Measurements from ENCODE around the gene SLC17A7. TPM values are rescaled to one million over a fixed set of nuclear protein-coding genes. Genes with fewer than 3 reads are reported as not detected.

SLC17A7 gene
- total and polyA plus RNA-seq, 10 donors = 0.07 to 0.13 (median 0.10) TPM; not detected in 5

DNA sequence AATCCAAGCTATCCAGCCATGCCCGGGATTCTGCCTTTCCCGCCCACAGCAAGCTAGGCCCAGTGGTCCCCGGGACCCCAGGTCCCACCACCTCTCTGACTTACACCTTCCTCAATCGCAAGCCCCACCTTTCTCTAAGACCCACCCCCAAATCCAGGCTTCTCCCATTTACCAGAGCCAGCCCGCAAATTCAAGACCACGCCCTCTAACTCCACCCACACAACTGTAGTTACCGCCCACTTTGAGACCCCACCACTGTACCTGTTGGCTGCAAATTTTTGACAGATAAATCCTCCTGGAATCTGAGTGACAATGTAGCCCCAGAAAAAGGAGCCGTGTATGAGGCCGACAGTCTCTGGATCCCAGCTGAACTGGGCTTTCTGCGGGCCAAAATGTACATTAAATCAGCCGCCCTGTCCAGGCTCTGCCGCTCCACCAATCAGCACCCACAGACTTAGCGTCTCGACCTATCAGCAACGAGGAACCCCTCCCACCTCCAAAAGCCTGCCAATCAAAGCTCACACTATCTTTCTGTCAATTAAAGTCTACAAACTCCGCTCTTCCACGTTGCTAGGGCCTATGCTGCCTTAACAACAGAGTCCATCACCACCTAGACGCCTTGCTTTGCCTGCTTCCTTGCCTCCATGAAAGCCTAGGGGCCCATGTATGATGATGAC lies 6.3 kb downstream of the SLC17A7 start:
- TF ChIP-seq, protein P1, sequence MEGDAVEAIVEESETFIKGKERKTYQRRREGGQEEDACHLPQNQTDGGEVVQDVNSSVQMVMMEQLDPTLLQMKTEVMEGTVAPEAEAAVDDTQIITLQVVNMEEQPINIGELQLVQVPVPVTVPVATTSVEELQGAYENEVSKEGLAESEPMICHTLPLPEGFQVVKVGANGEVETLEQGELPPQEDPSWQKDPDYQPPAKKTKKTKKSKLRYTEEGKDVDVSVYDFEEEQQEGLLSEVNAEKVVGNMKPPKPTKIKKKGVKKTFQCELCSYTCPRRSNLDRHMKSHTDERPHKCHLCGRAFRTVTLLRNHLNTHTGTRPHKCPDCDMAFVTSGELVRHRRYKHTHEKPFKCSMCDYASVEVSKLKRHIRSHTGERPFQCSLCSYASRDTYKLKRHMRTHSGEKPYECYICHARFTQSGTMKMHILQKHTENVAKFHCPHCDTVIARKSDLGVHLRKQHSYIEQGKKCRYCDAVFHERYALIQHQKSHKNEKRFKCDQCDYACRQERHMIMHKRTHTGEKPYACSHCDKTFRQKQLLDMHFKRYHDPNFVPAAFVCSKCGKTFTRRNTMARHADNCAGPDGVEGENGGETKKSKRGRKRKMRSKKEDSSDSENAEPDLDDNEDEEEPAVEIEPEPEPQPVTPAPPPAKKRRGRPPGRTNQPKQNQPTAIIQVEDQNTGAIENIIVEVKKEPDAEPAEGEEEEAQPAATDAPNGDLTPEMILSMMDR (IDR thresholded peaks at IDR 0.05 in 8 of 11, conservative IDR thresholded peaks at IDR 0.05 in 3 of 11) = no peak
- no peak for TF ChIP-seq POLR2A (IDR thresholded peaks at IDR 0.05)
- TF ChIP-seq POLR2AphosphoS5 (IDR thresholded peaks at IDR 0.05) = no peak
- intact Hi-C loops (cut with DNase I; ENCODE audit: low total_unique reads) = no loop called here
- Histone ChIP-seq H3K4me1 (peaks cover 0 to 29% (median 16%) of the 10 kb centered on the region in 6 donors), H3K27me3 (replicated peaks in 1 of 7) (peaks cover 13 to 100% (median 97%) of the 10 kb centered on the region in 7 donors), H3K9me3 (no peaks in the 10 kb centered on the region), H3K36me3 (no peaks in the 10 kb centered on the region), H3K4me3 (no peak overlapping the region), H3K27ac (no peak overlapping the region)
- DNase-seq = no peak
- 87 to 92% (median 90%) methylated on average over 18 of the region's 18 CpGs for WGBS, 5 donors

DNA sequence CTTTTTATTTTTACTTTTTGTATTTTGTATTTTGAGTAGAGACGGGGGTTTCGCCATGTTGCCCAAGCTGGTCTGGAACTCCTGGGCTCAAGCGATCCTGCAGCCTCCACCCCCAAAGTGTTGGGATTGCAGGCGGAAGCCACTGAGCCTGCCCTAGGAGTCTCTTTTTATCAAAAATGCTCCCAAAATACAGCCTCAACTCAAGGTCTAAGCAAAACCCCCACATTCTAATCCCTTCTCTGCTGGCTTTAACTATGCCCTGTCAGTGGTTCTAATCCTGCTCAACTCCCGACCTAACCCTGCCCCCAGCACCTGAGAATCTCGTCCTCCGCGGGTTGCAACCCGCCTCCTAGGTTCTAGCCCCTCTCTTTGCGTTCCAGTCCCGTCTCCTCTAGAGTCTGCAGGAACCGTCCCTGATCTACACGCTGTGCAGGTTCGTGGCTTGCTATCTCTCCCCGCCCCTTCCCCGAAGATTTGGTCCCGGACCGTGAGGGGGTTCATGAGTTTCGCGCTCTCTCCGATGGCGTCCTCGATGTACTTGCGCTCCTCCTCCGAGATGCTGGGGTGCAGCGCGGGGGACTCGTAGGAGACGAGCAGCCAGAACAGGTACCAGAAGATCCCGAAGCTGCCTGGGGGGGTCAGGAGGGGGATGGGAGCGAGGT lies 8.0 kb downstream of the SLC17A7 start:
- Histone ChIP-seq H3K27ac (no peak overlapping the region), H3K4me1 (peaks cover under 1 to 34% (median 19%) of the 10 kb centered on the region in 6 donors), H3K36me3 (no peaks in the 10 kb centered on the region), H3K9me3 (no peaks in the 10 kb centered on the region), H3K4me3 (no peak overlapping the region), H3K27me3 (replicated peaks in 1 of 7) (peaks cover 9 to 100% (median 95%) of the 10 kb centered on the region in 7 donors)
- TF ChIP-seq POLR2AphosphoS5 (IDR thresholded peaks at IDR 0.05) (no peak), POLR2A (IDR thresholded peaks at IDR 0.05) (no peak)
- TF ChIP-seq, protein P1 (IDR thresholded peaks at IDR 0.05 in 8 of 11, conservative IDR thresholded peaks at IDR 0.05 in 3 of 11) = no peak
- 14 to 28% (median 16%) methylated on average over 29 to 31 of the region's 31 CpGs for WGBS, 5 donors
- intact Hi-C loops (cut with DNase I; ENCODE audit: low total_unique reads) = no loop called here
- no peak for DNase-seq

DNA sequence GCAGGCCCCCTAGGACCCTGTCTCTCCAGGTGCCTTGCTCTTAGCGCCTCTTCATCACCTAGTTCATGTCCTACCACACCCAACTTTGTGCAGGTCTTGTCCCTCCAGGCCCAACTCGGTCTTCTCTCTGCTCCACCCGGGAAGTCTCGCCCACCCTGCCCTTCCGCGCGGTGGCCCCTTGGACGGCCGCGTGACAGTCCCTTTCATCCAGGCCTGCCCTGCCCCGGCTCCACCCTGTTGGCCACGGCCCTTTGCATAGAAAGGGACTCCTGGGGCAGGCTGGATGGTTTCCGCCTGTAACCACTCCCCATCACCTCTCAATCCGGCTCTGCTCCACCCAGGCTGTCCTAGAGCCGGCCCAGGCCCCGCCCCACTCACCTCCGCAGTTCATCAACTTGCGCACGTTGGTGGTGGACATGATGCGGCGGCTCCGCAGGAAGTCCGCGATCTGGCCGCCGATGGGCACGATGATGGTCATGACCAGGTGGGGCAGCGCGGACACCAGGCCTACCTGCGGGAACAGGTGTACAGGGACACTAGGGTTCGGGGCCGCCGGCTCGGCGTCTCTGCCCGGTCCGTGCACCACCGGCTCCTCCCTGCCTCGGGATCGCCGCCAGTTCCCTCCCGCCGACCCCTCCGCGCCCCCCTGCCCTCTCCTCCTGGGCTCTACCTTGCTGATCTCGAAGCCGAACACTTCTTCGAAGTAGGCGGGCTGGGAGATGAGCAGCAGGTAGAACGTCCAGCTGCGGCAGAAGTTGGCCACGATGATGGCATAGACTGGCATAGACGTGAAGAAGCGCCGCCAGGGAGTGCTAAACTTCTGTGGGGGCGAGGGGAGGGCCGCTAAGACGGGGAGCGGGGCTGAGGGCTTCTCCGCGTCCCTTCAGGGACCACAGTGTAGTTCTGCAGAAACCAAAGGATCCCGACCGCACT lies 8.9 kb downstream of the SLC17A7 start:
- intact Hi-C loops (cut with DNase I; ENCODE audit: low total_unique reads) = no loop called here
- 9 to 11% (median 10%) methylated on average over 39 to 63 of the region's 63 CpGs for WGBS, 5 donors
- Histone ChIP-seq H3K27me3 (replicated peaks in 1 of 7) (peaks cover 9 to 100% (median 97%) of the 10 kb centered on the region in 7 donors), H3K4me1 (peaks cover 7 to 43% (median 26%) of the 10 kb centered on the region in 6 donors), H3K36me3 (no peaks in the 10 kb centered on the region), H3K27ac (no peak overlapping the region), H3K4me3 (peak overlapping the region in 2 of 8 donors; percentile 13 to 27), H3K9me3 (no peaks in the 10 kb centered on the region)
- DNase-seq = no peak
- TF ChIP-seq, protein P1 (IDR thresholded peaks at IDR 0.05 in 8 of 11, conservative IDR thresholded peaks at IDR 0.05 in 3 of 11) = peak in 1 of 11 experiments; percentile 20
- TF ChIP-seq POLR2A (IDR thresholded peaks at IDR 0.05) (no peak), POLR2AphosphoS5 (IDR thresholded peaks at IDR 0.05) (no peak)

Data from spleen (tissue), 11 donors.